Progenitor cell of endocrine pancreas (in vitro differentiated cells): ENCODE measurements around the gene ARHGEF1. TPM values are rescaled to one million over a fixed set of nuclear protein-coding genes. Genes with fewer than 3 reads are reported as not detected.

Source experiments
- DNase-seq: peaks from one replicate; pipeline ENCODE4 v3.0.0; 2021; ENCODE audit warnings: low spot score; ENCODE audit not compliant: unreplicated experiment
- H3K27ac Mint-ChIP-seq: 2 replicates; pipeline ENCODE4 v1.8.0; 2021; ENCODE audit warnings: mild to moderate bottlenecking, moderate library complexity, mixed read lengths
- H3K27me3 Mint-ChIP-seq: 2 replicates; pipeline ENCODE4 v1.8.0; 2021; ENCODE audit warnings: mixed read lengths
- H3K36me3 Mint-ChIP-seq: 2 replicates; pipeline ENCODE4 v1.8.0; 2022; ENCODE audit warnings: mixed read lengths; ENCODE audit not compliant: insufficient read depth
- H3K4me1 Mint-ChIP-seq: 2 replicates; pipeline ENCODE4 v1.8.0; 2021; ENCODE audit warnings: low read depth, mixed read lengths
- H3K4me3 Mint-ChIP-seq: 2 replicates; pipeline ENCODE4 v1.8.0; 2021; ENCODE audit warnings: low read depth, mild to moderate bottlenecking, moderate library complexity, mixed read lengths
- H3K9me3 Mint-ChIP-seq: 2 replicates; pipeline ENCODE4 v1.8.0; 2021; ENCODE audit warnings: low read depth, mixed read lengths
- total RNA-seq: library from RNA; stranded (reverse); gene quantifications from 2 replicates; pipeline ENCODE4 v1.2.1, GENCODE V29; 2021
- TF ChIP-seq, protein P1 (sequence below): fragments of 200-600 bp; sonication (generic); IDR thresholded peaks from one replicate; pipeline ENCODE4 v1.5.0; 2021; ENCODE audit warnings: antibody characterized with exemption, mild to moderate bottlenecking; ENCODE audit not compliant: unreplicated experiment

ARHGEF1 gene
- total RNA-seq, 1 donor from 2014 or later: 112 TPM

DNA sequence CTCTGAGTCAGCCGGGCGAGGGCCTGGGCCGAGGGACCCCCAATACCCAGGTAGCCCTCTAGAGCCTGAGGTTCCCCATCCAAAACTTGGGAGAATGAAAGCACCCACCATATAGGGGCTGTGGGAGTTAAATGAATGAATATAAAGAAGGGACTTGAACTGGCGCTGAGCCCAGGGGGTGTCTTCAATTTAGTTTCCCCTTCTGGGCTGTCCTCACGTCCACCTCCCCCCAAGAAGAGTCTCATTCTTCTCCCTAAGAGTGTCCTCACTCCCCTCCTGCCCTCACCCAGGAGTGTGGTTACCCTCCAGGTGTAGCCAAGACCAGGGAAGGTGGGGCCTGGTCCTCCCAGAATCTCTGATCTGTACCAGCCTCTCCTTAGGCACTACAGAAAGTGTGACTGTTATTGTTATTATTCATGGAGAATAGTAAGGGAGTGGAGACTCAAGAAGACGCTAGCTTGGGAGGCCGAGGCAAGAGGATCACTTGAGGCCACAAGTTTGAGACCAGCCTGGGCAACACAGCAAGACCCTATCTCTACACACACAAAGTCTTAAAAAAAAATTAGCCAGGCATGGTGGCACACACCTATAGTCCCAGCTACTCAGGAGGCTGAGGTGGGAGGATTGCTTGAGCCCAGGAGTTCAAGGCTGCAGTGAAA, 3.2 kb upstream of the ARHGEF1 start:
- no peaks in the 10 kb centered on the region for H3K36me3 Mint-ChIP-seq
- no peak overlapping the region for H3K4me3 Mint-ChIP-seq
- H3K4me1 Mint-ChIP-seq: peaks cover 5% of the 10 kb centered on the region
- TF ChIP-seq, protein P1, sequence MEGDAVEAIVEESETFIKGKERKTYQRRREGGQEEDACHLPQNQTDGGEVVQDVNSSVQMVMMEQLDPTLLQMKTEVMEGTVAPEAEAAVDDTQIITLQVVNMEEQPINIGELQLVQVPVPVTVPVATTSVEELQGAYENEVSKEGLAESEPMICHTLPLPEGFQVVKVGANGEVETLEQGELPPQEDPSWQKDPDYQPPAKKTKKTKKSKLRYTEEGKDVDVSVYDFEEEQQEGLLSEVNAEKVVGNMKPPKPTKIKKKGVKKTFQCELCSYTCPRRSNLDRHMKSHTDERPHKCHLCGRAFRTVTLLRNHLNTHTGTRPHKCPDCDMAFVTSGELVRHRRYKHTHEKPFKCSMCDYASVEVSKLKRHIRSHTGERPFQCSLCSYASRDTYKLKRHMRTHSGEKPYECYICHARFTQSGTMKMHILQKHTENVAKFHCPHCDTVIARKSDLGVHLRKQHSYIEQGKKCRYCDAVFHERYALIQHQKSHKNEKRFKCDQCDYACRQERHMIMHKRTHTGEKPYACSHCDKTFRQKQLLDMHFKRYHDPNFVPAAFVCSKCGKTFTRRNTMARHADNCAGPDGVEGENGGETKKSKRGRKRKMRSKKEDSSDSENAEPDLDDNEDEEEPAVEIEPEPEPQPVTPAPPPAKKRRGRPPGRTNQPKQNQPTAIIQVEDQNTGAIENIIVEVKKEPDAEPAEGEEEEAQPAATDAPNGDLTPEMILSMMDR: no peak
- H3K27me3 Mint-ChIP-seq: peaks cover 30% of the 10 kb centered on the region
- H3K27ac Mint-ChIP-seq: no peak overlapping the region
- H3K9me3 Mint-ChIP-seq: no peaks in the 10 kb centered on the region
- DNase-seq: no peak

DNA sequence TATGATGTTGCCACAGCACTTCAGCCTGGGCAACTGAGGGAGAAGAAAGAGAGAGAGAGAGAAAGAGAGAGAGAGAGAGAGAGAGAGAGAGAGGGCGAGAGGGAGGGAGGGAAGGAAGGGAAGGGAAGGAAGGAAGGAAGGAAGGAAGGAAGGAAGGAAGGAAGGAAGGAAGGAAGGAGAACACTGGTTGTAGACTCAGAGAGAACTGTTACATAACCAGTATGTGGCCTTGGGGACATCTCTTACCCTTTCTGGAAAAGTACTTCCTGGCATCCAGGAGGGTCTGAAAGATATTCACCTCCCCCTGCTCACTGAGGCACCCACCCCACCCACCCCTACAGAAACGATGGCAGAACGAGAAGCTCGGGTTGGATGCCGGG, 2.7 kb upstream of the ARHGEF1 start:
- Mint-ChIP-seq H3K9me3 (no peaks in the 10 kb centered on the region), H3K36me3 (no peaks in the 10 kb centered on the region), H3K4me1 (peaks cover 8% of the 10 kb centered on the region), H3K27me3 (peaks cover 30% of the 10 kb centered on the region), H3K27ac (no peak overlapping the region), H3K4me3 (no peak overlapping the region)
- DNase-seq: no peak
- TF ChIP-seq, protein P1: no peak

DNA sequence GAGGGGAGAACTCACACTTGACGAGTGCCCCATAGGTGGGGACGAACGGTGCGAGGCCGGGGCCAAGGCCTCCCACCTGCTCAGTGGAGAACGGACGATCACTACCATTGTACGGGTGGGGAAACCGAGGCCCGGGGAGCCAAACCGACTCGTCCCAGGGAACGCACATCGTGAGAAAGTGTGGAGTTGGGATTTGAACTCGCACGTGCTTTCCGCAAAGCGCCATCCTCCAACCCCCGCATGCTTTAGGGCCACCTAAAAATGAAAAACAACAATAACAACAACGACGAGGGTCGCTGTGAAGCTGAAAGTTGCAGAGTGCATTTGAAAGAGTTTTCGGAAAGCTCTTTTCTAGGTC, 458 bp downstream of the ARHGEF1 start:
- peaks cover 28% of the 10 kb centered on the region for H3K4me1 Mint-ChIP-seq
- H3K4me3 Mint-ChIP-seq: peak overlapping the region; percentile 83
- peaks cover 27% of the 10 kb centered on the region for H3K27me3 Mint-ChIP-seq
- H3K9me3 Mint-ChIP-seq: no peaks in the 10 kb centered on the region
- TF ChIP-seq, protein P1: no peak
- peak overlapping the region; percentile 95 for H3K27ac Mint-ChIP-seq
- H3K36me3 Mint-ChIP-seq: no peaks in the 10 kb centered on the region
- DNase-seq: no peak

DNA sequence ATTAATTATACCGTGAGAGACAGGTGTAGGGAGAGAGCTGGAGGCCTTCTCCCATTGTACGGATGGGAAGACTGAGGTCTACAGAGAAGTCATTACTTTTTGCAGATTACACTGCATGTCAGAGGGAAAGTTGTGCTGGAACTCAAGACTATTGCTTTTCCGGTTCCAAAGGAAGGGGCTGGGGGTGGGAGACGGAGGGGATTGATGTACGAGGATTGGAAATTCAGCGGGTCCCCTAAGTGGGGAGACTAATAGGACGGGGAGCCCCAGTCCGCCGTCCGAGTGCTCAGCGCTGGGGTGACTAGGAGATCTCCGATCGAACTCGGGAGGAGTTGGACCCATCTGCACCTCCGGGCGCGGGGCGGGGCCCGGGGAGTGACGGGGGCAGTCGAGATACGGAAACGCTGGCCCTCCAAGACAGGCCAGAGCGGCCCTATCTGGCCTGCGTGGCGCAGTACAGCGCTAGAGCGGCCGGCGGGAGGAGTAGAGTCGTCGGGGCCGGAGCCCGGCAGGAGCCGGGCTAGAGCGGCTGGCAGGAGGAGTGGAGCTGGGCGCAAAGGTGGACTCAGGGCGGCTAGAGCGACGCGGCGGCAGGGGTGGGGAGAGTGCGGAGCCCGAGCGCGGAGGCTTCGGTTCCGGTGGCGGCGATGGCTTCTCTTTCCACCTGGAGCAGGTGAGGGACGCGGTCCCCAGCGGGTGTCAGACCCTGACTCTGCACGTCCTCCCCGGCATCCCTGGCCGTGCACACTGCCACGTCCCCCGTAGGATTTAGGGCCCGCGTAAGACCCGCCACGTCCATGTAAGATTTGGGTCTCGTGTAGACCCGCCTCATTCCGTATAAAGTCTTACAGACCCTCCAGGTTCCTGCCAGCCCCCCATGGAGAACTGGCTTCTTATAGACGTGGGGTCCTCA, 1.1 kb downstream of the ARHGEF1 start:
- TF ChIP-seq, protein P1: no peak
- no peaks in the 10 kb centered on the region for H3K9me3 Mint-ChIP-seq
- no peaks in the 10 kb centered on the region for H3K36me3 Mint-ChIP-seq
- peaks cover 27% of the 10 kb centered on the region for H3K27me3 Mint-ChIP-seq
- DNase-seq: peak; percentile 85
- peak overlapping the region; percentile 83 for H3K4me3 Mint-ChIP-seq
- peaks cover 30% of the 10 kb centered on the region for H3K4me1 Mint-ChIP-seq
- H3K27ac Mint-ChIP-seq: peak overlapping the region; percentile 95

DNA sequence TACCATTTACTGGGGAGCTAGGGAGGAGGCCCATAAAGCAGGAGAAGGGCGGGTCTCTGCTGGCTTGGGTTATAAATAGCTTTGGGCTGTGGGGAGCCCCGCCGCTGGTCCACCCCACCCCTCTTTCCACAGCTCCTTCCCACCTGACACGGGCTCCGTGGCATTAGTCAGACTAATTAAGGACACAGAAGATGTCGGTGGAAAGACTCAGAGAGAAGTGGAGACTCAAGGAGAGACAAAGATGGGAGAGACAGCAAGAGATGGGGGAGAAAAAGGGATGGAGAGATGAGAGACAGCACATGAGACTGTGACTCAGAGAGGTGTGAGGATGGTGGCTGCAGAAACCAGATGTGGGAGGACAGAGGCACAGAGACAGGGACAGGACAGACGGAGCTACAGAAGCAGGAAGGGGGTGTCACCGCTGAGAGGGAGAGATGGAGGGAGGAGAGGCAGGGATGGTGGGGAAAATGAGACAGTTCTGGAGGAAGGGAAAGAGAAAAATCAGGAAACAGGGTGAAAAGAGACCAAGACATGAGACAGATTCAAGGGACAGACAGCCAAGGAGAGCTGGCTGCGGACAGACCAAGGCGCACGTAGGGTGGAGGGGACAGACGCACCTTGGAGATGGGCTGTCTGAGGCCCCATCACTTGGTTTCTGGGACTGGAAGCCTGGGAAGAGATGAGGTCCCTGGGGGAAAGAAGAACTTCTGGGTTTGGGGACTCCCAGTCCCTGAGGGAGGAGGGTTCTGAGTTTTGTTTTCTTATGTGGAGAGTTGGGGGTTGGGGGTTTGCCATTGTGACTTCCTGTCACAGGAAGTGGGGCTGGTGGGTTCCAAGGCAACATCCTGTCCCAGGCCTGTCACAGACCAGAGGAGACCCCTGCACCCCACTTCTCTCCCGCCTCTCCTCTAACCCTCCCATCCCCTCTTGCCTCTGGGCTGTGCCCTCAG, 4.1 kb downstream of the ARHGEF1 start:
- TF ChIP-seq, protein P1: no peak
- H3K9me3 Mint-ChIP-seq: no peaks in the 10 kb centered on the region
- peaks cover 3% of the 10 kb centered on the region for H3K36me3 Mint-ChIP-seq
- no peak for DNase-seq
- H3K4me3 Mint-ChIP-seq: peak overlapping the region; percentile 58
- peaks cover 13% of the 10 kb centered on the region for H3K27me3 Mint-ChIP-seq
- peak overlapping the region; percentile 88 for H3K27ac Mint-ChIP-seq
- H3K4me1 Mint-ChIP-seq: peaks cover 30% of the 10 kb centered on the region
